Esophagus muscularis mucosa (tissue), 4 donors: ENCODE results near the gene RC3H2. TPM values are rescaled to one million over a fixed set of nuclear protein-coding genes. Genes with fewer than 3 reads are reported as not detected.
"Not testable (repeated sequence)": the region's sequence is repeated elsewhere in the genome, so short reads cannot be mapped to it uniquely, and the experiment has no call there.

Experiments used
- DNase-seq: peaks from one replicate; pipeline ENCODE4 v3.0.0-alpha.2; 2017; ENCODE audit errors: extremely low spot score
- H3K27ac ChIP-seq, 4 donors: fragments of 200-600 bp; sonication (generic); replicated peaks in 1 of 4; 1 replicate in 3 of 4; 2 replicates in 1 of 4; pipeline ENCODE4 v1.5.1; 2016 to 2019; ENCODE audit warnings: mild to moderate bottlenecking in 1 of 4
- H3K27me3 ChIP-seq, 4 donors: fragments of 200-600 bp; sonication (generic); one replicate each; pipeline versions ENCODE4 v1.5.1 to v1.6.0; 2016 to 2019
- H3K36me3 ChIP-seq, 4 donors: fragments of 200-600 bp; sonication (generic); one replicate each; pipeline ENCODE4 v1.5.1; 2016 to 2019
- H3K4me1 ChIP-seq, 4 donors: fragments of 200-600 bp; sonication (generic); one replicate each; pipeline ENCODE4 v1.5.1; 2016 to 2019
- H3K4me3 ChIP-seq, 4 donors: fragments of 200-600 bp; sonication (generic); 1 replicate in 2 of 4; 2 replicates in 2 of 4; pipeline ENCODE4 v1.5.1; 2016 to 2019; ENCODE audit warnings: mild to moderate bottlenecking in 4 of 4, moderate library complexity in 1 of 4
- H3K9me3 ChIP-seq, 4 donors: fragments of 200-600 bp; sonication (generic); 1 replicate in 3 of 4; 2 replicates in 1 of 4; pipeline ENCODE4 v1.5.1; 2016 to 2019
- EP300 ChIP-seq: sonication (generic); formaldehyde crosslinking; IDR thresholded peaks from one replicate; pipeline ENCODE4 v1.6.1; 2017; ENCODE audit warnings: antibody characterized with exemption
- POLR2A ChIP-seq: fragments of 450-650 bp; IDR thresholded peaks from one replicate; pipeline ENCODE4 v1.6.1; 2017; ENCODE audit warnings: antibody characterized with exemption, moderate library complexity, mild to moderate bottlenecking, low read depth
- POLR2AphosphoS5 ChIP-seq, 2 donors: sonication (generic); formaldehyde crosslinking; IDR thresholded peaks; one replicate each; pipeline ENCODE4 v1.6.1; 2017; ENCODE audit warnings: antibody characterized with exemption in 2 of 2
- WGBS: methylation state at CpG from one replicate; pipeline ENCODE4 v1.1.5; 2018; 5-methylcytosine and 5-hydroxymethylcytosine counted together
- intact Hi-C: fragments of 100-400 bp; cut with DNase I; formaldehyde crosslinking; loops from one replicate; pipeline ENCODE4 v1.15.1; 2023
- total RNA-seq, 4 donors: library from RNA; depleted of rRNA; stranded (reverse); fragments of >200 nt; gene quantifications; one replicate each; pipeline versions ENCODE4 v1.1.0 to v1.2.1, GENCODE V29; 2016
- TF ChIP-seq, protein P1 (sequence below), 3 experiments: fragments of 200-600 bp in 2 of 3; fragments of 450-650 bp in 1 of 3; sonication (generic) in 2 of 3; IDR thresholded peaks; one replicate each; pipeline ENCODE4 v1.5.1; 2017 to 2019; ENCODE audit warnings: antibody characterized with exemption in 3 of 3, mild to moderate bottlenecking in 2 of 3, moderate library complexity in 1 of 3

The RC3H2 gene
- total RNA-seq, 4 donors from 2014 or later = 40.1 to 58.1 (median 57.8) TPM

- Histone ChIP-seq H3K27me3 (no peaks in the 10 kb centered on the region), H3K4me1 (peaks cover 0 to 3% (median 0%) of the 10 kb centered on the region in 4 donors), H3K36me3 (peaks cover 3 to 29% (median 18%) of the 10 kb centered on the region in 4 donors), H3K9me3 (no peaks in the 10 kb centered on the region), H3K4me3 (no peak overlapping the region), H3K27ac (no peak overlapping the region)
- 96% methylated on average over 1 of the region's 1 CpG for WGBS
- TF ChIP-seq POLR2AphosphoS5 (IDR thresholded peaks at IDR 0.05) = no peak
- TF ChIP-seq EP300 = no peak
- TF ChIP-seq, protein P1, sequence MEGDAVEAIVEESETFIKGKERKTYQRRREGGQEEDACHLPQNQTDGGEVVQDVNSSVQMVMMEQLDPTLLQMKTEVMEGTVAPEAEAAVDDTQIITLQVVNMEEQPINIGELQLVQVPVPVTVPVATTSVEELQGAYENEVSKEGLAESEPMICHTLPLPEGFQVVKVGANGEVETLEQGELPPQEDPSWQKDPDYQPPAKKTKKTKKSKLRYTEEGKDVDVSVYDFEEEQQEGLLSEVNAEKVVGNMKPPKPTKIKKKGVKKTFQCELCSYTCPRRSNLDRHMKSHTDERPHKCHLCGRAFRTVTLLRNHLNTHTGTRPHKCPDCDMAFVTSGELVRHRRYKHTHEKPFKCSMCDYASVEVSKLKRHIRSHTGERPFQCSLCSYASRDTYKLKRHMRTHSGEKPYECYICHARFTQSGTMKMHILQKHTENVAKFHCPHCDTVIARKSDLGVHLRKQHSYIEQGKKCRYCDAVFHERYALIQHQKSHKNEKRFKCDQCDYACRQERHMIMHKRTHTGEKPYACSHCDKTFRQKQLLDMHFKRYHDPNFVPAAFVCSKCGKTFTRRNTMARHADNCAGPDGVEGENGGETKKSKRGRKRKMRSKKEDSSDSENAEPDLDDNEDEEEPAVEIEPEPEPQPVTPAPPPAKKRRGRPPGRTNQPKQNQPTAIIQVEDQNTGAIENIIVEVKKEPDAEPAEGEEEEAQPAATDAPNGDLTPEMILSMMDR (IDR thresholded peaks at IDR 0.05) = no peak
- TF ChIP-seq POLR2A = no peak
- intact Hi-C loops = no loop called here
- no peak for DNase-seq
These were observed 61.0 kb downstream of the RC3H2 start for GRCh38 chr9:122844137-122844536.

GRCh38 chr9:122841501-122841900, 63.7 kb downstream of the RC3H2 start:
- H3K4me1 ChIP-seq = peaks cover 0 to 3% (median 0%) of the 10 kb centered on the region in 4 donors
- intact Hi-C loops = no loop called here
- 71% methylated on average over 4 of the region's 4 CpGs for WGBS
- no peak overlapping the region for H3K27ac ChIP-seq
- no peak for DNase-seq
- no peaks in the 10 kb centered on the region for H3K9me3 ChIP-seq
- TF ChIP-seq POLR2AphosphoS5 (IDR thresholded peaks at IDR 0.05) (no peak), EP300 (no peak), POLR2A (no peak)
- TF ChIP-seq, protein P1 (IDR thresholded peaks at IDR 0.05) = no peak
- no peaks in the 10 kb centered on the region for H3K27me3 ChIP-seq
- peaks cover 0 to 9% (median 1%) of the 10 kb centered on the region in 4 donors for H3K36me3 ChIP-seq
- no peak overlapping the region for H3K4me3 ChIP-seq

DNA sequence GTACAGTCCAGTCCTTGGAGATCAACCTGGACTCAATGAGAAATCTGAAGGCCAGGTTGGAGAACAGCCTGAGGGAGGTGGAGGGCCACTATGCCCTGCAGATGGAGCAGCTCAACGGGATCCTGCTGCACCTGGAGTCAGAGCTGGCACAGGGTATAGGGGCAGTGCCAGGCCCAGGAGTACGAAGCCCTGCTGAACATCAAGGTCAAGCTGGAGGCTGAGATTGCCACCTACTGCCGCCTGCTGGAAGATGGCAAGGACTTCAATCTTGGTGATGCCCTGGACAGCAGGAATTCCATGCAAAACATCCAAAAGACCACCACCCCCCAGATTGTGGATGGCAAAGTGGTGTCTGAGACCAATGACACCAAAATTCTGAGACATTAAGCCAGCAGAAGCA, 66.7 kb downstream of the RC3H2 start:
- intact Hi-C loops, H3K4me1 ChIP-seq, H3K9me3 ChIP-seq, H3K4me3 ChIP-seq, H3K27ac ChIP-seq, H3K27me3 ChIP-seq, H3K36me3 ChIP-seq, DNase-seq: not testable (repeated sequence)
- 82% methylated on average over 3 of the region's 3 CpGs for WGBS

DNA sequence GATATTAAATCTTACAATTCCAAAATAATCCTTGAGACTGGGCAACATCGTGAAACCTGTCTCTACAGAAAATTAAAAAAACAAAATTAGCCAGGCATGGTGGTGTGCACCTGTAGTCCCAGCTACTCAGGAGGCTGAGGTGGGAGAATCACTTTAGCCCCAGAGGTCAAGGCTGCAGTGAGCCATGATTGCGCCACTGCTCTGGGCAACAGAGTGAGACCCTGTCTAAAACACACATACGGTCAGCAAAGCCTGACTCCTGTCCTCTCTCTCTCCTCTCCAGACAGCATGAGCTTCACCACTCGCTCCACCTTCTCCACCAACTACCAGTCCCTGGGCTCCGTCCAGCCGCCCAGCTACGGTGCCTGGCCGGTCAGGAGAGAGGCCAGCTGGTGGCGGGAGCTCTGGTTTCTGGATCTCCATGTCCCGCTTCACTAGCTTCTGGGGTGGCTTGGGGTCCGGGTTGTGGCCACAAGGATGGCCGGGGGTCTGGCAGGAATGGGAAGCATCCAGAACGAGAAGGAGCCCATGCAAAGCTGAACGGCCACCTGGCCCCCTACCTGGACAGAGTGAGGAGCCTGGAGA, 67.8 kb downstream of the RC3H2 start:
- no peak for TF ChIP-seq POLR2A
- no peak for TF ChIP-seq POLR2AphosphoS5 (IDR thresholded peaks at IDR 0.05)
- TF ChIP-seq, protein P1 (IDR thresholded peaks at IDR 0.05) = no peak
- TF ChIP-seq EP300 = no peak
- DNase-seq = no peak
- 96% methylated on average over 14 of the region's 14 CpGs for WGBS
- intact Hi-C loops = no loop called here
- no peaks in the 10 kb centered on the region for H3K27me3 ChIP-seq
- no peaks in the 10 kb centered on the region for H3K36me3 ChIP-seq
- no peaks in the 10 kb centered on the region for H3K9me3 ChIP-seq
- H3K27ac ChIP-seq = no peak overlapping the region
- H3K4me3 ChIP-seq = no peak overlapping the region
- no peaks in the 10 kb centered on the region for H3K4me1 ChIP-seq

DNA sequence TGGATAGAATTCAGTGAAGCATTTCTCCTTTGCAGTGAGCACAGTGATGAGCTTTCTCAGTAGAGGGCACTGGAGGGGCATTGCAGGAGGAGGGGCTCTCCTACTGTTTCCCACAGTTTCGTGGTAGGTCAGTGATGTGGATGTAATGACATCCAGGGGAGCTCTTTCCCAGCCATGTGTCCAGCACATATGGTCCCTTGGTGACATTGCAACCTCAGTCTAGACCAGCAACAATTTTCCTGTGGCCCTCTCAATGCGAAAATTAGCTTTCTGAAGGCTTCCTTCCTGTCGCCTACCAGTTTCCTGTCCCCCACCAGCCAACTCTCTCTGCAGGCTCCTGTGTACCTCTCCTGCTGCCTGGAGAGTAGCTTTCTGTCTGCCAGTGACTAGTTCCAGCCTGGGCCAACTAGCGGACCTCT, 69.8 kb downstream of the RC3H2 start:
- Histone ChIP-seq H3K9me3 (no peaks in the 10 kb centered on the region), H3K27ac (no peak overlapping the region), H3K4me3 (no peak overlapping the region), H3K4me1 (no peaks in the 10 kb centered on the region), H3K36me3 (no peaks in the 10 kb centered on the region), H3K27me3 (no peaks in the 10 kb centered on the region)
- no peak for DNase-seq
- no peak for TF ChIP-seq POLR2AphosphoS5 (IDR thresholded peaks at IDR 0.05)
- no peak for TF ChIP-seq EP300
- TF ChIP-seq, protein P1 (IDR thresholded peaks at IDR 0.05) = no peak
- TF ChIP-seq POLR2A = no peak
- WGBS = 58% methylated on average over 4 of the region's 4 CpGs
- intact Hi-C loops = no loop called here
